Left hindlimb (tissue), 1 donor: ENCODE measurements around the gene PKDREJ.
A peak's percentile ranks its signal among the peaks of the same experiment; 100 is the strongest.
"Not testable (repeated sequence)": the region's sequence is repeated elsewhere in the genome, so short reads cannot be mapped to it uniquely, and the experiment has no call there.

Source experiments
- DNase-seq: peaks from one replicate; pipeline ENCODE4 v3.0.0-alpha.2; 2018

Gene PKDREJ

GRCh38 chr22:46265627-46266026 lies 2.5 kb upstream of the PKDREJ start:
- DNase-seq = not testable (repeated sequence)

GRCh38 chr22:46264520-46264919 lies 1.4 kb upstream of the PKDREJ start:
- not testable (repeated sequence) for DNase-seq

GRCh38 chr22:46262449-46263215 lies 511 bp downstream of the PKDREJ start:
- DNase-seq = no peak

- no peak for DNase-seq
These were observed 3.1 kb downstream of the PKDREJ start for GRCh38 chr22:46260038-46260437.

- DNase-seq = no peak
These were observed 3.8 kb downstream of the PKDREJ start for GRCh38 chr22:46259374-46259773.

- DNase-seq = no peak
These were observed 6.7 kb downstream of the PKDREJ start for GRCh38 chr22:46256358-46256958.

- no peak for DNase-seq
These were observed 11.2 kb downstream of the PKDREJ start for GRCh38 chr22:46251816-46252380.

- DNase-seq = no peak
These were observed 11.9 kb downstream of the PKDREJ start for GRCh38 chr22:46251266-46251665.

- DNase-seq = no peak
These were observed 12.4 kb downstream of the PKDREJ start for GRCh38 chr22:46250783-46251125.

- DNase-seq = peak; percentile 93
These were observed 12.9 kb downstream of the PKDREJ start, which contains the start of gene CDPF1 for GRCh38 chr22:46250035-46250782. Gene CDPF1, minus strand, starts transcription at chr22:46250293. Its CDS starts 2,009 bp downstream, at chr22:46248284.

GRCh38 chr22:46247443-46247975 lies 15.6 kb downstream of the PKDREJ start:
- no peak for DNase-seq

- DNase-seq = no peak
These were observed 17.0 kb downstream of the PKDREJ start for GRCh38 chr22:46246178-46246577.

GRCh38 chr22:46245511-46245910 lies 17.6 kb downstream of the PKDREJ start:
- DNase-seq = peak; percentile 69

GRCh38 chr22:46244771-46245170 lies 18.4 kb downstream of the PKDREJ start:
- DNase-seq = no peak

- DNase-seq = no peak
These were observed 21.1 kb downstream of the PKDREJ start for GRCh38 chr22:46242076-46242475.

- no peak for DNase-seq
These were observed 21.6 kb downstream of the PKDREJ start for GRCh38 chr22:46241396-46242007.

GRCh38 chr22:46240907-46241306 lies 22.2 kb downstream of the PKDREJ start:
- DNase-seq = no peak

- no peak for DNase-seq
These were observed 22.6 kb downstream of the PKDREJ start for GRCh38 chr22:46240506-46240905.

- DNase-seq = no peak
These were observed 23.1 kb downstream of the PKDREJ start for GRCh38 chr22:46240073-46240472.

GRCh38 chr22:46239261-46240048 lies 23.7 kb downstream of the PKDREJ start:
- DNase-seq = no peak

GRCh38 chr22:46238541-46238940 lies 24.6 kb downstream of the PKDREJ start:
- DNase-seq = no peak
